ENCODE results near the gene TRIM36. TPM values are rescaled to one million over a fixed set of nuclear protein-coding genes. Genes with fewer than 3 reads are reported as not detected.

The TRIM36 gene
- polyA plus RNA-seq, 2 of the 4 experiments (the other 2 are of a cell fraction): 0.28 to 1.2 TPM

DNA sequence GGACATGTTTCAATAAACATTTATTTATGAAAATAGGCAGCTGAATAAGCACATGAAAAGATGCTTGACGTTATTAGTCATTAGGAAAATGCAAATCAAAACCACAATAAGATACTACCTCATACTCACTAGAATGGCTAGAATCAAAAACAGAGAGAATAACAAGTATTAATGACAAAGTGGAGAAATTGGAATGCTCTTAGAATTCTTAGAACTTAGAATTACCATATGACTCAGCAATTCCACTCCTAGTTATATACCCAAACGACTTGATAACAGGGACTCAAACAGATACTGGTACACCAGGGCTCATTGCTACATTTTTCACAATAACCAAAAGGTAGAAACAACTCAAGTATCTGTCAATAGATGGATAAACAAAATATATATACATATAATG is 15.1 kb upstream of the TRIM36 start:
- Histone ChIP-seq H3K4me2 (no peak overlapping the region), H3K27ac (no peak overlapping the region), H3K4me3 (no peak overlapping the region), H3K4me1 (no peaks in the 10 kb centered on the region), H3K9me3 (peaks cover 3% of the 10 kb centered on the region; the same call in 1 of the 3 replicates)
- POLR2A ChIA-PET: no interaction called here
- ATAC-seq: no peak
- CTCF ChIA-PET: no interaction called here
- TF ChIP-seq NFE2L2 (conservative IDR thresholded peaks at IDR 0.05; ENCODE audit: low read length): 0 out of 2 replicates have a peak, but pooled peaks have one; percentile 18
- peak; percentile 74 for TF ChIP-seq MAFK (IDR thresholded peaks at IDR 0.05; ENCODE audit: partially characterized antibody)
- no peak for TF ChIP-seq FOXS1 (CRISPR knock-in tag; IDR thresholded peaks at IDR 0.05)
- FAIRE-seq: no peak
- 33% methylated on average over 2 of the region's 2 CpGs for WGBS (ENCODE audit: missing lambda C conversion rate)
- no peak for DNase-seq (ENCODE audit: low read depth in 1 of 2, low spot score in 1 of 2)

DNA sequence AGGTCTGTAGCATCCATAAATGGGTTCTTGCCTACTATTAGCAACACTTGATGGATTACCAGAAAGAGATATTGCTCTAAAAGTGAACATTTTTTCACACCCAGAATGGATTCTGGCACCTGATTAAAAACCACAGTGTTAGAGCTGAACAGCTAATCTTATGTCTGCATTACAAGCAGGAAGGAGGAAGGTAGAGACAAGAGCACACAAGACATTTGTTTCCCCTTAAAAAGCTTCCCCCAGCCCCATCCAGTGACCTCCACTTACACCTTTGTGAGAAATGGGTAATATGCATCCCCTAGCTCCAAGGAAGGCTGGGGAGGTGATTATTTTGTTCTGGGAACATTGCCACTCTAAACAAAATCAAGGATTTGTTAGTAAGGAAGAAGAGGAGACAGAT is 12.0 kb upstream of the TRIM36 start:
- FAIRE-seq: no peak
- CTCF ChIA-PET: interaction anchor here (1.8 kb wide), 1 partner anchor 10 kb away, joined by 5 read pairs; no protein-coding TSS in a partner anchor
- Histone ChIP-seq H3K9me3 (peaks cover 3% of the 10 kb centered on the region; the same call in 1 of the 3 replicates), H3K4me2 (no peak overlapping the region), H3K4me1 (no peaks in the 10 kb centered on the region), H3K27ac (no peak overlapping the region), H3K4me3 (no peak overlapping the region)
- no peak for DNase-seq (ENCODE audit: low read depth in 1 of 2, low spot score in 1 of 2)
- no peak for TF ChIP-seq POLR2AphosphoS2 (conservative IDR thresholded peaks at IDR 0.05; ENCODE audit: low read length)
- TF ChIP-seq RNF2 (IDR thresholded peaks at IDR 0.05; ENCODE audit: borderline replicate concordance, low read depth): no peak; the same call in 1 of the 2 replicates
- TF ChIP-seq HOXB13 (CRISPR knock-in tag; IDR thresholded peaks at IDR 0.05; ENCODE audit: low read depth): no peak
- no peak for TF ChIP-seq JUN (IDR thresholded peaks at IDR 0.05)
- TF ChIP-seq KDM1A (IDR thresholded peaks at IDR 0.05; ENCODE audit: low read depth): no peak
- ATAC-seq: no peak
- POLR2A ChIA-PET: no interaction called here

DNA sequence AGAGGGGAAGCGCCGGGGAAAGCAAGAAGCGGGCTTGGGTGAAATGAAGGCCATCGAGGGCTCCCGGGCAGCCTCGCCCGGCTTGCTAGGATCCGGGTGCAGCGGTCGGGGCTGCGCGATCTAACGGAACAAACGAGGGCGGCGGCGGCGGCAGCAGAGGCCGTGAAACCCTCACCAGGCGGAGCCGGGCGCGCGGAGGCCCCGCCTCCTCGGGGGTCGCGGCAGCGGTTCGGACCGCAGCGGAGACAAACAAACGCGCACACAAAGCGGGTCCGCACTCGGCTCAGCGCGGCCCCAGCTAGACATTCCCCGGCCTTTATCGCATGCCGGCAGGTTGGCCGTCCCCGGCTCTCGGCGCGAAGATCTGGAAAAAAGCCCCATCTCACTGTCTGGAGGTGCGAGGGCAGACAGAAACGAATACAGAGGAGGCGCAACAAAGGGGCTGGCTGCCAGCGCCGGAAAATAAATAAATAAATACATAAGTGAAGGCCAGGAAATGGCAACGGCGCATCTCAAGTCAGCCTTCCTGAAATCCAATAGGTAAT is 10.5 kb upstream of the TRIM36 start:
- H3K4me2 ChIP-seq: peak overlapping the region; percentile 97
- peak; percentile 19 to 38 for DNase-seq (ENCODE audit: low read depth in 1 of 2, low spot score in 1 of 2)

More for the DNA sequence above, 10.5 kb upstream of the TRIM36 start:
- H3K27ac ChIP-seq: peak overlapping the region in 1 of 2 experiments; percentile 64; a peak in 3 of 6 replicates
- ATAC-seq (peak; percentile 69 to 87), FAIRE-seq (no peak)
- H3K4me3 ChIP-seq: peak overlapping the region; percentile 53
- H3K4me1 ChIP-seq: no peaks in the 10 kb centered on the region
- no peak for TF ChIP-seq ZC3H11A (IDR thresholded peaks at IDR 0.05)
- TF ChIP-seq, protein P1, sequence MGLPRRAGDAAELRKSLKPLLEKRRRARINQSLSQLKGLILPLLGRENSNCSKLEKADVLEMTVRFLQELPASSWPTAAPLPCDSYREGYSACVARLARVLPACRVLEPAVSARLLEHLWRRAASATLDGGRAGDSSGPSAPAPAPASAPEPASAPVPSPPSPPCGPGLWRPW (IDR thresholded peaks at IDR 0.05): no peak
- TF ChIP-seq, protein P2, sequence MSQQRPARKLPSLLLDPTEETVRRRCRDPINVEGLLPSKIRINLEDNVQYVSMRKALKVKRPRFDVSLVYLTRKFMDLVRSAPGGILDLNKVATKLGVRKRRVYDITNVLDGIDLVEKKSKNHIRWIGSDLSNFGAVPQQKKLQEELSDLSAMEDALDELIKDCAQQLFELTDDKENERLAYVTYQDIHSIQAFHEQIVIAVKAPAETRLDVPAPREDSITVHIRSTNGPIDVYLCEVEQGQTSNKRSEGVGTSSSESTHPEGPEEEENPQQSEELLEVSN (IDR thresholded peaks at IDR 0.05; ENCODE audit: borderline replicate concordance, low read depth): peak; percentile 50; the same call in 1 of the 2 replicates
- TF ChIP-seq RFX5 (IDR thresholded peaks at IDR 0.05): no peak
- TF ChIP-seq, protein P3, sequence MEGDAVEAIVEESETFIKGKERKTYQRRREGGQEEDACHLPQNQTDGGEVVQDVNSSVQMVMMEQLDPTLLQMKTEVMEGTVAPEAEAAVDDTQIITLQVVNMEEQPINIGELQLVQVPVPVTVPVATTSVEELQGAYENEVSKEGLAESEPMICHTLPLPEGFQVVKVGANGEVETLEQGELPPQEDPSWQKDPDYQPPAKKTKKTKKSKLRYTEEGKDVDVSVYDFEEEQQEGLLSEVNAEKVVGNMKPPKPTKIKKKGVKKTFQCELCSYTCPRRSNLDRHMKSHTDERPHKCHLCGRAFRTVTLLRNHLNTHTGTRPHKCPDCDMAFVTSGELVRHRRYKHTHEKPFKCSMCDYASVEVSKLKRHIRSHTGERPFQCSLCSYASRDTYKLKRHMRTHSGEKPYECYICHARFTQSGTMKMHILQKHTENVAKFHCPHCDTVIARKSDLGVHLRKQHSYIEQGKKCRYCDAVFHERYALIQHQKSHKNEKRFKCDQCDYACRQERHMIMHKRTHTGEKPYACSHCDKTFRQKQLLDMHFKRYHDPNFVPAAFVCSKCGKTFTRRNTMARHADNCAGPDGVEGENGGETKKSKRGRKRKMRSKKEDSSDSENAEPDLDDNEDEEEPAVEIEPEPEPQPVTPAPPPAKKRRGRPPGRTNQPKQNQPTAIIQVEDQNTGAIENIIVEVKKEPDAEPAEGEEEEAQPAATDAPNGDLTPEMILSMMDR (IDR thresholded peaks at IDR 0.05): no peak
- no peak for TF ChIP-seq FOXS1 (CRISPR knock-in tag; IDR thresholded peaks at IDR 0.05)
- peak; percentile 93 for TF ChIP-seq RNF2 (IDR thresholded peaks at IDR 0.05; ENCODE audit: borderline replicate concordance, low read depth)
- peak; percentile 95; the same call in 1 of the 2 replicates for TF ChIP-seq CBX8 (IDR thresholded peaks at IDR 0.05)
- no peak for TF ChIP-seq CHD4 (IDR thresholded peaks at IDR 0.05; ENCODE audit: borderline replicate concordance)
- TF ChIP-seq, protein P4, sequence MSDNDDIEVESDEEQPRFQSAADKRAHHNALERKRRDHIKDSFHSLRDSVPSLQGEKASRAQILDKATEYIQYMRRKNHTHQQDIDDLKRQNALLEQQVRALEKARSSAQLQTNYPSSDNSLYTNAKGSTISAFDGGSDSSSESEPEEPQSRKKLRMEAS (IDR thresholded peaks at IDR 0.05): peak; percentile 31; the same call in 1 of the 2 replicates
- ChIA-PET POLR2A (no interaction called here), CTCF (interaction anchor here (1.7 to 1.8 kb wide), 2 partner anchors 12 to 82 kb away, joined by 3 to 5 read pairs; no protein-coding TSS in a partner anchor)
- H3K9me3 ChIP-seq: peaks cover 3% of the 10 kb centered on the region; the same call in 1 of the 3 replicates
- 6% methylated on average over 26 of the region's 54 CpGs for whole genome bisulfite sequencing (ENCODE audit: missing lambda C conversion rate)
